NCI-H510A treated with DMSO at 0.1 percent for 48 hours (cell line): ENCODE data around the gene LETM1.
A peak's percentile ranks its signal among the peaks of the same experiment; 100 is the strongest.

ENCODE experiments used
- DNase-seq: peaks from one replicate; lab custom pipeline; 2025; lab: John Stamatoyannopoulos, UW

The LETM1 gene

GRCh38 chr4:1856071-1856942, at the start of gene LETM1:
LETM1 (minus strand) TSS chr4:1856156; CDS start chr4:1855950, 206 bp downstream.
- peak; percentile 87 for DNase-seq

DNA sequence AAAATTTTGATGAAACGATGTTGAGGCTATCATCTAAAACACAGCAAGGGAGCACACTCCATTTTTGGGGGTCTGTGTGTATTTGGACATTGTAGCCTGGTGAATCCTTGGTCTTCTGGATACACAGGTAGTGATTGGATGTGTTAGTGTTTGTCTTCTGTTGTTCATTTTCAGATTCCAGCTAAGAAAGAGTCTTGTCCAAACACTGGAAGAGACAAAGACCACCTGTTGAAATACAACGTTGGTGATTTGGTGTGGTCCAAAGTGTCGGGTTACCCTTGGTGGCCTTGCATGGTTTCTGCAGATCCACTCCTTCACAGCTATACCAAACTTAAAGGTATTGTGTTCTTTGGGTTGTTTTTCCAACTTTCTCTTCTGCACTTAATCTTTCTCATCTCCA, 48.1 kb upstream of the LETM1 start:
- DNase-seq = no peak

DNA sequence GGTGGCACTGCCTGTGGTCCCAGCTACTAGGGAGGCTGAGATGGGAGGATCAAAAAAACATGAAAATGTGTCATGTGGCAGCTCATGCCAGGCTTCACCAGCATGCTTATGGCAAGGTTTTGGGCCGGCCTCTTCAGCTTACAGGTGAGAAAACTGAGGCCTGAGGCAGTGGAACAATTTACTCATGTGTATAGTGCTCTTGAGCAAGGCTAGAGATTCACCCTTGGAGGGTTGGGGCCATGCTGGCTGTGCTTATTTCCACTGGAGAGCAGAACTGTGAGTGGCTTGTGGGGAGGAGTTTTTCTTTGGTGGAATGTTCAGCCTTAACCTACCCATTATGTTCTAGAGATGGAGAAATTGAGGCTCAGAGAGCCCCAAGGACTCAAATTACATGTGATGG, 47.1 kb upstream of the LETM1 start:
- DNase-seq = no peak

- DNase-seq = no peak
Observed at GRCh38 chr4:1902243-1902642, 46.3 kb upstream of the LETM1 start.

DNA sequence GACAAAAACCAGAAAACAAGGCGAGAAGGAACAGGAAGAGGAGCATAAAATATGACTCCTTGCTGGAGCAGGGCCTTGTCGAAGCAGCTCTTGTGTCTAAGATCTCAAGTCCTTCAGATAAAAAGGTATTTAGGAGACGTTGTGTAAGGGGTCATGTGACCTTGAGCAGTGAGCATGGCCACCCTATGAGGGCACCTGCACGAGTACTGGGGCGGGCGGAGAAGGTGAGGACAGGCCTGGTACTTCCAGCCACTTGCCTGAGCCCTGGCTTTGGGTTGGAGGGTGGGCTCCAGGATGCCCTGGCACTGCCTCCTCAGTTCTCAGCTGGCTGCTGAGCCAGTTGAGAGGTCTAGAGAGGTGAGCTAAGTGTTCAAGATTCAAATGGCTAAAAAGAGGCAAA, 45.2 kb upstream of the LETM1 start:
- DNase-seq = no peak

DNA sequence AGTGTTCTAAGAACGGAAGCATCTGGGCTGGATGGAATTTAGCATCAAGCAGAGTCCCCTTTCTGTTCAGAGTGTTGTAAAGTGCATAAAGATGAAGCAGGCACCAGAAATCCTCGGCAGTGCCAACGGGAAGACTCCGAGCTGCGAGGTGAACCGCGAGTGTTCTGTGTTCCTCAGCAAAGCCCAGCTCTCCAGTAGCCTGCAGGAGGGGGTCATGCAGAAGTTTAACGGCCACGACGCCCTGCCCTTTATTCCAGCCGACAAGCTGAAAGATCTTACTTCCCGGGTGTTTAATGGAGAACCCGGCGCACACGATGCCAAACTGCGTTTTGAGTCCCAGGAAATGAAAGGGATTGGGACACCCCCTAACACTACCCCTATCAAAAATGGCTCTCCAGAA, 44.7 kb upstream of the LETM1 start:
- no peak for DNase-seq

DNA sequence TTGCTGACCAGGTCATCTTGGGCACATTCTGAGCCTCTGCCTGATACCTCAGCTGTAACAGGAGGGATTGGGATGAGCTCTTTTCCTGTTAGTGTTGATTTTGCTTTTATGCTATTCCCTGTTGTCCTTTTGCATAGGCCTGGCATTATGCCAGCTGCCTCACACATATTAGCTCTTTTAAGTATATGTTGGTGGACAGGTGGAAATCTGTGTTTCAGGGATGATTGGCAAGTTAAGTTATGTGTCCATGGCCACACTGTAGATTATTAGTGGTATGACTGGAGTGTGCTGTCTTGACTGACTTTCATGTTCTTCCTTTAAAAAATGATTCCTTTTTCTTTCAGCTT, 44.1 kb upstream of the LETM1 start:
- no peak for DNase-seq

DNA sequence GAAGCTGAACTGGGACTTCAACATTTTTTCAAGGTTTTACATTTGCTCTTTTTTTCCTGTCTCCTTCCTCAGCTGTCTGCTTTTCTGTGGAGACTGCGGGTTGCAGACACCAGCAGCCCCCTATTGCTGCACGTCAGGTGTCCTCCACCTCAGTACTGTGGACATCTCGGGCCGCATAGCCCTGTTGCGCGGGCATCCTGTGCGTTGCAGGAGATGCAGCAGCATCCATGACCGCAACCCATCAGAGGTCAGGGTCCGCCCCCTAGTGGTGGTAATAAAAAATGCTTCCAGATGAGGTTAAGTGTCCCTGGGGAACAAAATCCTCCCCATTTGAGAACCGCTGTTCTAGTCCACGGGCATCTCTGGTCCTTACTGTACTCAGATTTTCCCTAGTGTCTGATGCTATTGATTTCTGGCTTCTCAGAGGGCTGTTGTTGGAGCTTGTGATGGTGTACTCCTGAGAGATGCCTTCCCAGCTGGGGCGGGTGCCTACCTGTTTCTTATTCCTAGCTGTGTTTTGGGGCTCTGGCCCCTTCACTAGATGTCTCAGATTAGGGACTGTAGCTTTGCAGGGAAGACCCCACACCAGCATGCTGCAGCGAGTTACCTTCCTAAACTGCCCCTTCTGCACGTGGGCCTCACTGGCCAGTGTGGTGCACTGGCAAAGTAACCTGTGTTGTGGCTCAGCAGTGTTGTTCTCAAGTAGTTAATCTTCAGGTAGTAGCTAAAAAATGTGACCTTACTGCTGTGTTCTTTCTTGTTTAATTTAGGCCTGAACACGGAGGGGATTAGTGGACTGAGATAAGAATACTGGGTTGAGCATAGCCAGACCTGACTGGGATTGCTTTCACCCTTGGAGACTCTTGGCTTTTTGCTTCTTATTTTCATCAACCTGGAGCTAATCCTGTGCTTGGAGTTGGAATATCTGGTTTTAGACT, 43.5 kb upstream of the LETM1 start:
- peak; percentile 89 for DNase-seq

DNA sequence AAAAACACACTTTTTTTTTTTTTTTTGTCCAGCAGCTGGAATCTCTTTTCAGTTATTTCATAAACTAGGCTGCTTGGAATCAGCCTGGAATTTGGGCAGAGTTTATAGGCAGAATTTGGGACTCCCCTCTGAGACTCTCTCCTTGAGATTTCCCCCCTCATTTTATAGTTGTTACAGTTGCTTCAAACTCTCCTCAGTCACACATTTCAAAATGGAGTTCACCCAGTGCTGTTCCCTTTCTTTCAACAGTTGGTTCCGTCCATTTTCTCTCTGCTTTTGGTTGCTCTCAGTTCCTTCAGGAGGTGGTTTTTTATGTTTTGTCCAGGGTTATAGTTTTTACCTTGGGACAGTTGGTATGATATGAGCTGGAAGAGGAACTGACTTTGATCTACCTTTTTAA, 42.7 kb upstream of the LETM1 start:
- DNase-seq = no peak

GRCh38 chr4:1898007-1898406, 42.1 kb upstream of the LETM1 start:
- no peak for DNase-seq

DNA sequence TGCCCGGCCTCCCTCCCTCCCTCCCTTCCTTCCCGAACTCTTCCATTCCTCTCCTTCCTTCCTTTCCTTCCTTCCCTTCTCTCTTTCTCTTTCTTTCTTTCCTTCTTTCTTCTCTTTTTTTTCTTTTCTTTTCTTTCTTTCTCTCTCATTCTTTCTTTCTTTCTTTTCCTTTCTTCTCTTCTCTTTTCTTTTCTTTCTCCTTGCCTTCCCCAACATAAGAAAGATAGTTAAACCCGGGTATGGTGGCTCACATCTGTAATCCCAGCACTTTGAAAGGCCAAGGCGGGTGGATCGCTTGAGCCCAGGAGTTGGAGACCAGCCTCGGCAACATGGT, 40.7 kb upstream of the LETM1 start:
- DNase-seq = no peak

DNA sequence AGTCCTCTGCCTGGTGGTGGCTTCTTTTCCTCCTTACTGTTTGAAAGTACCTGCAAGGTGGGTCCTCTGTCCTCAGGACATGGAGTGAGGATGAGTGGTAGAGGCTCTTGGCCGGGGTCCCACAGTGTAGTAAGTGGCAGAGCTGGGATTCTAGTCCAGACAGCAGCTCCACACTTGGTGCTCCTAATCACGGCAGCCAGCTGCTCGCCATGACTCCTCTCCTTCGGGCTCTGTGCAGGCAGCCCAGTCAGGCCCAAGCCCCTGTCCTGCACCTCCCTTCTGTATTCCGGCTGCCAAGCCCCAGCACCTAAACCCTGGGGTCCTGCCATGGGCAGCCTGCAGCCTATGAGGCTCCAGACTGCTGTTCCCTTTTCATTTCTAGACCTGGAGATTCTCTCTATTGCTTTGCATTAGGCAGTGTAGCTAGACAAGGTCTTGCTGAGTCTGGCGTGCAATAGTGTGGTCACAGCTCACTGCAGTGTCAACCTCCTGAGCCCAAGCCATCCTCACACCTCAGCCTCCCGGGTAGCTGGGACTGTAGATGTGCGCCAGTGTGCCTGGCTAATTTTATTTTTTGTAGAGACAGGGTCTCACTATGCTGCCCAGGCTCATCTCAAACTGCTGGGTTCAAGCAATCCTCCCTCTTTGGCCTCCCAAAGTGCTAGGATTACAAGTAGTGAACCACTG, 40.2 kb upstream of the LETM1 start:
- no peak for DNase-seq

DNA sequence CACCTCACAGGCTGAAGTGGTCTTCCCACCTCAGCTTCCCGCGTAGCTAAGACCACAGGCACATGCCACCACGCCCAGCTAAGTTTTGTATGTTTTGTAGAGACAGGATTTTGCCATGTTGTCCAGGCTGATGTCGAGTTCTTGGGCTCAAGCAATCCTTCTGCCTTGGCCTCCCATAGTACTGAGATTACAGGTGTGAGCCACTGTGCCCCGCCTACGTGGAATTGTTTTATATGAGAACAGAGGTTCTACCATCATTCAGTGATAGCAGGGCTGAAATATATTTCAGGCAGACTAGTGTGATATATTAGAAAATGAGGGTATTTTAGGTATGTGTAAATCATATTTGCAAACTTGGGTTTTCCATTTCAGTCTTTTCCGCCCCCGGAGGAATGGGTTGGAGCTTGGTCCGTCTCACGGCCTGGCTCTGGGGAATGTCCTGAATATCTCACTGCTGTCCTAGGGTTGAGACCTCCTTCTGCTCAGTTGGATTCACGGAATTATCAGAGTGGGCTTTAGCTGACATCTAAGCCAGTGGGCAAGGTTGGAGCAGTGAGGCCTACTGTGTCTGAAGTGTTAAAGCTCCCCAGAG, 35.1 kb upstream of the LETM1 start:
- DNase-seq = no peak

DNA sequence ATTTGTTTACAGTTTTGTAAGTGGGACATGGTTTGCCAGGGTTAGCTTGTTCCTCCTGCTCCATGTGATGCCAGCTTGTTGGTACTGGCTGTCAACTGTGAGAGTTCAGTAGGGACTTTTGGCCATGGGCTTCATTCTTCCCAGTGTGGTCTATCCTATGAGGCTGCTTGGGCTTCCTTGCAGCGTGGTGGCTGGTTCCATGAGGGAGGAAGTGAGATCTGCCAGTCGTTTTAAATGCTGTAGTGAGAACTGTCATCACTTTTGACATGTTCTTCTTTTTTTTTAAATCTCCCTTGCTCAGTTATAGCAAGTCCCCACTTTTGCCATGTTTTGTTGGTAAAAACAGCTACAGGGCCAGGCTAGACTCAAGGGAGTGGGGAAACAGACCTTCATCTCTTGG, 31.1 kb upstream of the LETM1 start:
- DNase-seq = no peak

DNA sequence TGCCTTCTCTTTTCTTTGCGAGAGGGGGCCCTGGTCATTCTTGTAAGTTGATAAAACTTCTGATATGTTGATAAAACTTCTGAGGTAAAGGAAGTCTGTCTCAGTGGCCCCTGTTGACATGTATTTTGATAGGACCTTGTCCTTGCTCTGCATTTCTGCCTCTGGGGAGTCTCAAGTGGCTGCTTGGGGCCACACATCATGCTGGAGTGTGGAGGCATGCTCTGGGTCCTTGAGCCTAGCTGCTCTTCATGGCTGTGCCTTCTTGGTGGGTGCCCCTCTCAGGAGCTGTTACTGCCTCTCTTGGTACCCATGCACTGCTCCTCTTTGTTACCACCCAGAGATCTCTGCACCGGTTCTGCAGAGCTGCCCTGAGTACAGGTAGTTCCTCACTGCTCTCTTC, 29.5 kb upstream of the LETM1 start:
- DNase-seq = no peak

GRCh38 chr4:1883583-1883982, 27.6 kb upstream of the LETM1 start:
- DNase-seq = no peak

DNA sequence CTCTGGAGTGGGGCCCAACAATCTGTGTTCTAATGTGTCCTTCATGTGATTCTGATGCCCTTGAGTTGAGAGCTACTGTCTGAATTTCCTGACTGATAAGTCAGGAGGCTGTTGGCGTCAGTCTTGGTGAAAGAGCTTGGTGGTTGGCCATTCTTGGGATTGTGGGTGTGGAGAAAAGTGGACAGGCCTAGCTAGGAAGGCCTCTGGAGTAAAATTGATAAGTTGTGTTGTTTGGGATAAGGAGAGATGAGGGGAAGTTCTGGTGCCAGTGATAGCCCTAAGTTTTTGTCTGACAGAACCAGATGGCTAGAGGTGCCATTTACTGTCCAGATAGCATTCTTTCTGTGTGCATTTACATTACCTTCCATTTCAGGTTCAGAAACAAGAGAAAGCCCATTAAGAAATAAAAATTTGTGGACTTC, 26.9 kb upstream of the LETM1 start:
- DNase-seq = no peak

- DNase-seq = no peak
Observed at GRCh38 chr4:1880332-1880731, 24.4 kb upstream of the LETM1 start.

DNA sequence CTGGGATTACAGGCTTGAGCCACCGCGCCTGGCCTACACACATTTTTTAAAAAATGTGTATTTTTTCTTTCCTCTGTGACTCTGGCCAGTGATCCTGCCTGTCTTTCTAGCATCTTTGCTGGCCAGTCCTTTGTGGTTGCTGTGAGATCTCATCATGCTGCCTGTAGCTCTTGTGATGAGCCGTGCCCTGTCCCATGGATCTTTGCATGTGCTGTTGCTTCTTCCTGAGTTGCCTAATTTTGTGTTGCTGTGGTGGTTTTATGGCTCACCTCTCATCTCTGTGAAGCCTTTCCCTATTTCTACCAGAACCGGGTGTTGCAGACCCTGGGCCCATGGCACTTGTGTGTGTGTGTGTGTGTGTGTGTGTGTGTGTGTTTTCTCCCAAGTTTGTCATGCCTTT, 23.5 kb upstream of the LETM1 start:
- DNase-seq = no peak

- DNase-seq = no peak
Observed at GRCh38 chr4:1874201-1874600, 18.2 kb upstream of the LETM1 start.

DNA sequence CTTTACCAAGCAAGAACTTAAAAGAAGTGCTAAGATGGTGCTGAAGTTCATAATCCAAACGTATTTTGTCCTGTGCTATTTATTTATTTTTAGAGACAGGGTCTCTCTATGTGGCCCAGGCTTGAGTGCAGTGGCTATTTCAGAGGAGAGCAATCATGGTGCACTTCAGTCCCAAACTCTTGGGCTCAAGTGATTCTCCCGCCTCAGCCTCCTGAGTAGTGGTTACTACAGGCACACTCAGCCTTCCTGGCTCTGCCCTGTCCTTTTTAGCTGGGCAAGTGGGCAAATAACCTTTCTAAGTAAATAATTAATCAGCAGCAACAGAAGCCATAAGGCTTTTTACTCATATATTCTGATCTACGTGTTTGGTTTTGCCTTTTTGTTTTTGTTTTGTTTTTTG, 17.8 kb upstream of the LETM1 start:
- DNase-seq = peak; percentile 32

DNA sequence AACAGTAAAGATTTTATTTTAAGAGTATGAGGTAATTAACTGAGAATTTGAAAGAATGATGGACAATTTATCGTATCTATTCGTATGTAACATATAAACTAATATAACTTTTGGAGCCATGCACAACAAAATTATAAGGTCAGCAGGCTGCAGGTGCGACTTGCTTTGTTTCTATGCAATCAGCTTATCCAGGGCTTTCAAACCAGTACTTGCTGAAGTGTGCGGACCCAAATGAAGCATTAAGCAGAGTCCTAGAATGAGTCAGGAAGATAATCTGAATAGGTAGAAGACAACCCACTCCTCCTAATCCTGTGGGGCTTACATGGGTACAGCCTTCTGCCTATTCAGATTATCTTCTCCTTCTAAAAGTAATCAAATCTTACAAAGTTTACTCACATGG, 17.3 kb upstream of the LETM1 start:
- DNase-seq = no peak
